Activated T-helper 17 cell treated with anti-CD3 and anti-CD28 coated beads, Interleukin-2, amount 50 U/mL, for 72 hours (primary cell): ENCODE data around the gene HSF4. TPM values are rescaled to one million over a fixed set of nuclear protein-coding genes. Genes with fewer than 3 reads are reported as not detected.

Experiments used
- ATAC-seq: fragments of 150-1000 bp; cut with Tn5 transposase; replicated peaks from 2 replicates; pipeline ENCODE4 v1.10.0; 2021; ENCODE audit warnings: mild to moderate bottlenecking, moderate library complexity
- H3K27ac Mint-ChIP-seq: one replicate; pipeline ENCODE4 v1.8.0; 2022; ENCODE audit warnings: mixed read lengths
- H3K27me3 Mint-ChIP-seq: one replicate; pipeline ENCODE4 v1.8.0; 2022; ENCODE audit warnings: mixed read lengths
- H3K36me3 Mint-ChIP-seq: one replicate; pipeline ENCODE4 v1.8.0; 2022; ENCODE audit warnings: low read depth, mild to moderate bottlenecking, mixed read lengths
- H3K4me1 Mint-ChIP-seq: one replicate; pipeline ENCODE4 v1.8.0; 2022; ENCODE audit warnings: mixed read lengths
- H3K4me3 Mint-ChIP-seq: one replicate; pipeline ENCODE4 v1.8.0; 2022; ENCODE audit warnings: mild to moderate bottlenecking, mixed read lengths
- H3K9me3 Mint-ChIP-seq: one replicate; pipeline ENCODE4 v1.8.0; 2022; ENCODE audit warnings: mixed read lengths
- total RNA-seq, 2 donors: library from RNA; stranded (reverse); gene quantifications; one replicate each; pipeline ENCODE4 v1.2.3, GENCODE V29; 2022

Gene HSF4
- total RNA-seq, 2 donors from 2014 or later, result 71.3 to 325 TPM

GRCh38 chr16:67167588-67167987, 3.0 kb downstream of the HSF4 start:
- H3K27ac Mint-ChIP-seq, result no peak overlapping the region
- peaks cover 19% of the 10 kb centered on the region for H3K27me3 Mint-ChIP-seq
- no peak for ATAC-seq
- H3K36me3 Mint-ChIP-seq, result peaks cover 79% of the 10 kb centered on the region
- H3K4me3 Mint-ChIP-seq, result peak overlapping the region; percentile 99
- H3K4me1 Mint-ChIP-seq, result peaks cover 30% of the 10 kb centered on the region
- H3K9me3 Mint-ChIP-seq, result no peaks in the 10 kb centered on the region

DNA sequence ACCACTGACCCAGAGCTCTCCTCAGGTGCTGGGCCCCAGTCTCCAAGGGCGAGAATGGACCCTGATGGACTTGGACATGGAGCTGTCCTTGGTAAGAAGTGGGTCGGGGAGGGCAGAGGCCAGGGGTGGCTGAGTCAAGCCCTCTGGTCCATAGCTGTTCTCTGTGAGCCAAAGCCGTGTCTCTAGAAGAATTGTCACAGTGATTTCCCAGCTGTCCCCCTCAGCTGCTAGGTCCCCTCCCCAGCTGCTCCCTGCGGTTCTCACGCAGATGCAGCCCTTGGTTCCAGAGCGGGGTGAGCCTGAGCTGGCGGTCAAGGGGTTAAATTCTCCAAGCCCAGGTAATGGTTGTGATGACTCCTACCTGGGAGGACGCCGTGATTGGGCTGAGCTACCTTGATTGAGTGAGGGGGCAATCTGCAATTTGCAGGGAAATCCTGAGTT, 4.5 kb downstream of the HSF4 start:
- H3K36me3 Mint-ChIP-seq, result peaks cover 80% of the 10 kb centered on the region
- H3K4me3 Mint-ChIP-seq, result peak overlapping the region; percentile 99
- H3K27me3 Mint-ChIP-seq, result peaks cover 25% of the 10 kb centered on the region
- no peaks in the 10 kb centered on the region for H3K9me3 Mint-ChIP-seq
- ATAC-seq, result no peak
- peaks cover 39% of the 10 kb centered on the region for H3K4me1 Mint-ChIP-seq
- no peak overlapping the region for H3K27ac Mint-ChIP-seq

DNA sequence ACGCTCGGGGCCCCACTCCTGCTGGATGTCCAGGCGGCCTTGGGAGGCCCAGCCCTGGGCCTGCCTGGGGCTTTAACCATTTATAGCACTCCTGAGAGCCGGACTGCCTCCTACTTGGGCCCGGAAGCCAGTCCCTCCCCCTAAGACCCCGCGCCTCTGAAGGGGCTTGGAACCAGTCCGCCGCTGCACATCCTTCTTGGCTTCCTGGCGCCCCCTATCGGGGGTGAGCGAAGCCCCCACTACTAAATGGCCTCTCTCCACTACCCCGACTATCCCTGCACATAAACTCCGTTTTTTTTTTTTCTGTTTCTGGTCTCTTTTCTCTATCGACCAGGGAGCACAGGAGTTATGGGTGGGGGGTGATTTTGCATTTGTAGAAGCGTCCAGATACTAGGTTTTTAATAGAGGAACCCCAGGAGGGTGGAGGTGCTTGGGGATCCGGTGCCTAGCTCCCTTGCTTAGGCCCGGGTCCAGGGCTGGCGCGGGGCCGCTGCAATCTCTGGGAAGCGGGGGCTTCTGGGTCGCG, 5.2 kb downstream of the HSF4 start:
- H3K27ac Mint-ChIP-seq, result peak overlapping the region; percentile 92
- peak overlapping the region; percentile 99 for H3K4me3 Mint-ChIP-seq
- no peaks in the 10 kb centered on the region for H3K9me3 Mint-ChIP-seq
- H3K36me3 Mint-ChIP-seq, result peaks cover 84% of the 10 kb centered on the region
- H3K27me3 Mint-ChIP-seq, result peaks cover 25% of the 10 kb centered on the region
- no peak for ATAC-seq
- peaks cover 39% of the 10 kb centered on the region for H3K4me1 Mint-ChIP-seq

DNA sequence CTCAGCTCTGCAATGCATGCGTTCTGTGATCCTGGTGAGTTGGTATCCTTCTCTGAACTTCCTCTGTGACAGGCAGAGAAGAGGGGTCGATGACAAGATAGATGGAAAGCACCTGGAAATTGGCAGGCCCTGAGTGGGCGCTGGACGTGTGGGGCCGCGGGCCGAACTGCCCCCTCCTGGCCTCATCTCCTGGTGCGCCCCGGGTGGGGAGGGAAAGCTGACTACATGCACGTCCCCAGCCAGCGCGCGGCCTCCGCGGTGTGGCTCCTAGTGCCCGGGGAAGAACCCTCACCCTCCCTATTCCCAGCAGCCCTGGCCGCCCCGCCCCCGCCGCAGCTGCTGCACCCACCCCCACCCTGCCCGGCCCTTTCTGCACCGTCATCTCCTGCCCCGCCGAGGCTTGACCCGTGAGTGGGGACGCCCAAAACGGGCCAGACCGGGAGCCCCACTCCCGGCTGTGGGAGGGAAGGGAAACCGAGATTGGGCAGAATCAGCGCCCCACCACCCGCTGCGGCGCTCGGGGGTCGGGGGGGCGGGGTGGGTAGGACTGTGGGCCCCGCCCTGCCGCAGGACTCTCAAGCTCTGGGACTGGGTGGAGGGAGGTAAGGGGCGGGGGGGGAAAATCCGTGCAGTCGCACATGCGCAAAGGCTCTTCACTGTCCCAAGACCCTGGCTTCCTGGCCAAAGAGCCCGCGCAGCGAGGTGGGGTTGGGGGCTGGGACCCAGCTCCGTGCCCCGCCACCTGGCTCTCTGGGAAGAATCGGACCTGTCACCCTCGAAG, 5.8 kb downstream of the HSF4 start, which contains the start of gene NOL3:
Gene NOL3, plus strand, starts transcription at position 371 of the 781 bp plus-strand sequence.
- peak within 1 kb of the TSS; percentile 92 for H3K27ac Mint-ChIP-seq
- peak within 1 kb of the TSS; percentile 99 for H3K4me3 Mint-ChIP-seq
- peaks cover 21% of the 10 kb centered on the region for H3K27me3 Mint-ChIP-seq
- H3K4me1 Mint-ChIP-seq, result peaks cover 42% of the 10 kb centered on the region
- no peaks in the 10 kb centered on the region for H3K9me3 Mint-ChIP-seq
- ATAC-seq, result peak; percentile 69
- H3K36me3 Mint-ChIP-seq, result peaks cover 86% of the 10 kb centered on the region

- Mint-ChIP-seq H3K4me1 (peaks cover 48% of the 10 kb centered on the region), H3K9me3 (no peaks in the 10 kb centered on the region), H3K4me3 (peak overlapping the region; percentile 99), H3K36me3 (peaks cover 90% of the 10 kb centered on the region), H3K27ac (peak overlapping the region; percentile 92), H3K27me3 (peaks cover 20% of the 10 kb centered on the region)
- peak; percentile 24 for ATAC-seq
These were observed 6.6 kb downstream of the HSF4 start for GRCh38 chr16:67170949-67171649.

DNA sequence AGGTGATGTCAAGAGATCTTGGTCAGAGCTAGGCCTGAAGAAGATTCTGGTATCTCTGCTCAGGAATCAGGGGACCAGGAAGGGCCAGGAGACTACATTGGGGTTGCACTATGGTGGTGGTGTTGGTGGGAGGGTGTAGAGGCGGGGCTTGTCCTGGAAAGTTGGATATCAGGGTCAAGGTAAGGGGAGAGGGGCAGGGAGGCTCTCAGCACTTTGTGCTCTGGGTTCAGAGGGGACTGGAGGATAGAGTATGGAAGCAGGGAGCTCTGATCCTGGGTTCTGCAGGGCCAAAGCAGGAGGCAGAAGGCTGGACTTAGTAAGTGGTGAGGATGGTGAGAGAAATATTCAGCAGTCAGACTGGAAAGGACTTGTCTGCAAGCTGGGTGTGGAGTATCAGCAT, 8.8 kb downstream of the HSF4 start:
- Mint-ChIP-seq H3K27ac (peak overlapping the region; percentile 86), H3K27me3 (peaks cover 14% of the 10 kb centered on the region), H3K4me1 (peaks cover 55% of the 10 kb centered on the region), H3K9me3 (no peaks in the 10 kb centered on the region), H3K36me3 (peaks cover 92% of the 10 kb centered on the region), H3K4me3 (peak overlapping the region; percentile 99)
- ATAC-seq, result no peak

DNA sequence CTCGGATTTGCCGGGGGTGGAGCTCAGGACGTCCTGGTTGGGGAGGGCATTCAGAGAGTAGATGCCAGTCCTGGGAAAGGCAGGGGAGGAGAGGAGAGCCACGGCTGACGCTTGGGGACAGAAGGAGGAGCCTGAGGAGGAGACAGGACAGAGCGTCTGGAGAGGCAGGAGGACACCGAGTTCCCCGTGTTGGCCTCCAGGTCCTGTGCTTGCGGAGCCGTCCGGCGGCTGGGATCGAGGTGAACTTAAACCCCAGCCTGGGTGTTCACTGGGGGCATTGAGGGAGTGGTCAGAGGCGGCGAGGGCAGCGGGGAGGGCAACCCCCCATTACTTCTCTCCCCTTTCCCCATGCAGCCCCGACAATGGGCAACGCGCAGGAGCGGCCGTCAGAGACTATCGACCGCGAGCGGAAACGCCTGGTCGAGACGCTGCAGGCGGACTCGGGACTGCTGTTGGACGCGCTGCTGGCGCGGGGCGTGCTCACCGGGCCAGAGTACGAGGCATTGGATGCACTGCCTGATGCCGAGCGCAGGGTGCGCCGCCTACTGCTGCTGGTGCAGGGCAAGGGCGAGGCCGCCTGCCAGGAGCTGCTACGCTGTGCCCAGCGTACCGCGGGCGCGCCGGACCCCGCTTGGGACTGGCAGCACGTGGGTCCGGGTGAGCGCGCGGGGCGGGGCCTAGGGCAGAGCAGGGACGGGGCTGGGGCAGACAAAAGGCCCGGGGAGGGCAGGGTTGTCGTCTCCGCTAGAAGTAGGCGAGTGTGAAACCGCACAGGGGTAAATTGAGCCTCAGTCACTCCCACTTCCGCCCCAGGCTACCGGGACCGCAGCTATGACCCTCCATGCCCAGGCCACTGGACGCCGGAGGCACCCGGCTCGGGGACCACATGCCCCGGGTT, 9.5 kb downstream of the HSF4 start:
- Mint-ChIP-seq H3K4me3 (peak overlapping the region; percentile 99), H3K27me3 (peaks cover 14% of the 10 kb centered on the region), H3K9me3 (no peaks in the 10 kb centered on the region), H3K36me3 (peaks cover 88% of the 10 kb centered on the region), H3K4me1 (peaks cover 56% of the 10 kb centered on the region), H3K27ac (peak overlapping the region; percentile 86)
- ATAC-seq, result peak; percentile 54

DNA sequence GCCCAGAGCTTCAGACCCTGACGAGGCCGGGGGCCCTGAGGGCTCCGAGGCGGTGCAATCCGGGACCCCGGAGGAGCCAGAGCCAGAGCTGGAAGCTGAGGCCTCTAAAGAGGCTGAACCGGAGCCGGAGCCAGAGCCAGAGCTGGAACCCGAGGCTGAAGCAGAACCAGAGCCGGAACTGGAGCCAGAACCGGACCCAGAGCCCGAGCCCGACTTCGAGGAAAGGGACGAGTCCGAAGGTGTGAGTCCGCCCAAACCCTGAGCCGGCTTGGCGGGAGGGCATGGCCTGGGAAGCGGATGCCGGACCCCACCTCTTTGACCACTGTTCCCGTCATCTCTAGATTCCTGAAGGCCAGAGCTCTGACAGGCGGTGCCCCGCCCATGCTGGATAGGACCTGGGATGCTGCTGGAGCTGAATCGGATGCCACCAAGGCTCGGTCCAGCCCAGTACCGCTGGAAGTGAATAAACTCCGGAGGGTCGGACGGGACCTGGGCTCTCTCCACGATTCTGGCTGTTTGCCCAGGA, 10.2 kb downstream of the HSF4 start:
- peak overlapping the region; percentile 99 for H3K4me3 Mint-ChIP-seq
- H3K27ac Mint-ChIP-seq, result no peak overlapping the region
- peaks cover 81% of the 10 kb centered on the region for H3K36me3 Mint-ChIP-seq
- H3K4me1 Mint-ChIP-seq, result peaks cover 57% of the 10 kb centered on the region
- no peak for ATAC-seq
- H3K9me3 Mint-ChIP-seq, result no peaks in the 10 kb centered on the region
- peaks cover 14% of the 10 kb centered on the region for H3K27me3 Mint-ChIP-seq

GRCh38 chr16:67176662-67177061, 12.1 kb downstream of the HSF4 start:
- peaks cover 8% of the 10 kb centered on the region for H3K27me3 Mint-ChIP-seq
- peak overlapping the region; percentile 56 for H3K27ac Mint-ChIP-seq
- H3K4me1 Mint-ChIP-seq, result peaks cover 42% of the 10 kb centered on the region
- H3K36me3 Mint-ChIP-seq, result peaks cover 62% of the 10 kb centered on the region
- H3K4me3 Mint-ChIP-seq, result peak overlapping the region; percentile 99
- ATAC-seq, result no peak
- no peaks in the 10 kb centered on the region for H3K9me3 Mint-ChIP-seq

DNA sequence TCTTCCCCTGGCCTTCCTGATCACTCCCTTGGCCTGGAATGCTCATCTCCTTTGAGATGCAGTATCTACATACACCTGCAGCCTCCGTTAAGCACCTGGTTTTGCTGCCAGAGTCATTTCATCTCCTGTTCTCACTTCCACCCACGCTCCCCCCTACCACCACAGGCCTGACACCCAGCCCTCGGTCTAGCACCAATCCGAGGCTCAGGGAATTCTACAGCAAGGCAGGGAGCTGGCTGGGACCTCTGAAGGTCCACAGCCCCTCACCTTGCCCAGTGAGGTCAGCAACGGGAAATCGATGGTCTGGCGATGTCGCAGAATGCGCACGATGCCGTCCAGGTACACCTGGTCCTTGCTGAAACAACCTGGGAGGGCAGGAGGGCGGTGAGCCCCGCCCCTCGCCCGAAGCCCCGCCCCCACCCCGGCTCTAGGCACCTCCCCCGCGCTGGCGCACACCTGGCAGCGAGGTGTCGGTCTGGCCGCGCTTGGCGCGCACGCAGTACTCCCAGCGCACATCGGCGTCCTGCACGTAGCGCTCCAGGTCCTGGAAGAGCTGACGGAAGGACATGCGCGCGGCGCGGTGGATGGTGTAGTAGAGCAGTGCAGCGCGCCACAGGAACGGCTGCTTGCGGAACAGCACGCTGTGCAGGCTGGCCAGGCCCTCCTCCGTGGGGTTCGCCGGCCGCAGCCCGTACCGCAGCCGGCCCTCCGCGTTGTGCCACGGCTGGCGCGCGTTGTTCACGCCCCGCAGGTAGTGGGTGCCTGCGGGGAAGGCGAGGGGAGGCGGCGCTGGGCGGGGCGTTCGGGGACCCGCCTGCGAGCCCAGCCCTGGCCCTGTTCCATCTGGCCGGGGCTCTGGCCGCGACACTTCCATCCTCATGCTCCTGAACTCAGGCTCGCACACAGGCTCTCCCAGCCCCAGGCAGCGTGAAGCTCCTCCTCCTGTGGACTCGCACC, 13.5 kb downstream of the HSF4 start:
- Mint-ChIP-seq H3K27ac (peak overlapping the region; percentile 56), H3K27me3 (peaks cover 5% of the 10 kb centered on the region), H3K36me3 (peaks cover 57% of the 10 kb centered on the region), H3K4me3 (peak overlapping the region; percentile 99), H3K4me1 (peaks cover 37% of the 10 kb centered on the region), H3K9me3 (no peaks in the 10 kb centered on the region)
- ATAC-seq, result peak; percentile 54

DNA sequence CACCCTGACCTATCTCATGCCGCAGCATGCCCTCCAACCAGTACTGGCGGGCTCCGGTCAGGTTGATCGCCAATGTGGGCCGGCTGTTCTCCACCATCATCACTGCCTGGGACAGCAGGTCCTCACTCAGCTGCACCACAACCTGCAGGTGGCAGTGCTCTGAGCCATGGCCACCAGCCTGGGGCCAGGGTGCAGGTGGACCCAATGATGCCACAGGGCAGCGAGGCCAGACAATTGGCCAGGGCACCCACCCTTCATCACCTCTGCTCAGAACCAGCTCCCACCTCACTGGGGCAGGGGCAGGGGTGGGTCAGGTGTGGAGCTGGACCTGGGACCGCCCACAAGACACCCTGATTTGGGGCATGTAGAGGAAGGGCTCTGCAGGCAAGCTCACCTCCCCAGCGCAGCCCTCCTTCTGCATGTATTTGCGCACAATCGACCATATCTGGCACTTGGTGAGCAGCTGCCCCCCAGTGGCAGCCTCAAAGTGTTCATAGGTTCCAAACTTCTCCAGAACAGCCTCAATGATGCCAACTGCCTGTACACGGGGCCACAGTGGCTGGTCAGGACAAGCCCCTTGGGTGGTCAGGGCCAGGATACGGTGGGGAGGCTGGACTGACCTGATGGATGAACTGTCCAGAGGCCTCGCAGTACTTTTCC, 15.0 kb downstream of the HSF4 start:
- Mint-ChIP-seq H3K4me1 (peaks cover 28% of the 10 kb centered on the region), H3K27ac (no peak overlapping the region), H3K36me3 (peaks cover 42% of the 10 kb centered on the region), H3K9me3 (no peaks in the 10 kb centered on the region), H3K27me3 (no peaks in the 10 kb centered on the region), H3K4me3 (peak overlapping the region; percentile 99)
- ATAC-seq, result no peak

GRCh38 chr16:67180166-67180565, 15.6 kb downstream of the HSF4 start:
- Mint-ChIP-seq H3K4me3 (no peak overlapping the region), H3K36me3 (peaks cover 37% of the 10 kb centered on the region), H3K27me3 (no peaks in the 10 kb centered on the region), H3K4me1 (peaks cover 29% of the 10 kb centered on the region), H3K9me3 (no peaks in the 10 kb centered on the region), H3K27ac (no peak overlapping the region)
- no peak for ATAC-seq
